WTC11 (cell line): Measurements from ENCODE around the gene KDM4C. TPM values are rescaled to one million over a fixed set of nuclear protein-coding genes. Genes with fewer than 3 reads are reported as not detected.

ENCODE experiments used
- ATAC-seq: fragments of 200-7000 bp; cut with Tn5 transposase; 2 replicates; pipeline ENCODE4 v1.10.0; 2021; ENCODE audit warnings: mild to moderate bottlenecking, moderate library complexity
- CTCF ChIA-PET: fragments of 300-600 bp; sonication (Branson Sonifier 250); formaldehyde crosslinking; loops from one replicate; lab custom pipeline; 2021; ENCODE audit warnings: antibody characterized with exemption; lab: Charles Lee
- POLR2A ChIA-PET: fragments of 350-600 bp; sonication (Branson Sonifier 250); formaldehyde crosslinking; loops from one replicate; lab custom pipeline; 2021; ENCODE audit warnings: antibody characterized with exemption; lab: Charles Lee
- DNase-seq: peaks from one replicate; pipeline ENCODE4 v3.0.0; 2021; ENCODE audit warnings: low spot score
- H3K27ac Mint-ChIP-seq: 2 replicates; pipeline ENCODE4 v1.8.0; 2021; ENCODE audit warnings: mixed read lengths
- H3K27me3 Mint-ChIP-seq: 2 replicates; pipeline ENCODE4 v1.8.0; 2021; ENCODE audit warnings: low read depth, mild to moderate bottlenecking, moderate library complexity, mixed read lengths
- H3K36me3 Mint-ChIP-seq: 2 replicates; pipeline ENCODE4 v1.8.0; 2021; ENCODE audit warnings: mixed read lengths
- H3K4me1 Mint-ChIP-seq: 2 replicates; pipeline ENCODE4 v1.8.0; 2022; ENCODE audit warnings: mixed read lengths
- H3K4me3 Mint-ChIP-seq: 2 replicates; pipeline ENCODE4 v1.8.0; 2021; ENCODE audit warnings: mild to moderate bottlenecking, moderate library complexity, mixed read lengths
- H3K9me3 Mint-ChIP-seq: 2 replicates; pipeline ENCODE4 v1.8.0; 2021; ENCODE audit warnings: mixed read lengths
- AFF4 ChIP-seq: sonication (generic); formaldehyde crosslinking; IDR thresholded peaks from 2 replicates; pipeline ENCODE4 v1.8.1; 2023; ENCODE audit warnings: mild to moderate bottlenecking, missing genetic modification reagents, borderline replicate concordance
- CDX4 ChIP-seq: fragments of 250-450 bp; sonication (Bioruptor Pico); IDR thresholded peaks from 2 replicates; pipeline ENCODE4 v1.9.0; 2021; ENCODE audit warnings: moderate library complexity, mild to moderate bottlenecking, inconsistent platforms, borderline replicate concordance
- E2F5 ChIP-seq: sonication (generic); formaldehyde crosslinking; IDR thresholded peaks from 2 replicates; pipeline ENCODE4 v1.8.1; 2022; ENCODE audit warnings: mild to moderate bottlenecking, moderate library complexity, missing genetic modification reagents
- GABPB1 ChIP-seq: sonication (generic); formaldehyde crosslinking; IDR thresholded peaks from 2 replicates; pipeline ENCODE4 v1.8.1; 2023; ENCODE audit warnings: mild to moderate bottlenecking, missing genetic modification reagents
- HMGA2 ChIP-seq: fragments of 250-450 bp; sonication (Bioruptor Pico); IDR thresholded peaks from 2 replicates; pipeline ENCODE4 v1.4.0; 2021; ENCODE audit warnings: mild to moderate bottlenecking, moderate library complexity
- MAX ChIP-seq: sonication (generic); formaldehyde crosslinking; IDR thresholded peaks from 2 replicates; pipeline ENCODE4 v1.8.0; 2022; ENCODE audit warnings: mild to moderate bottlenecking, missing genetic modification reagents
- NR1H2 ChIP-seq: sonication (generic); formaldehyde crosslinking; IDR thresholded peaks from 2 replicates; pipeline ENCODE4 v1.9.0; 2021; ENCODE audit warnings: mild to moderate bottlenecking, moderate library complexity, missing genetic modification reagents
- OVOL2 ChIP-seq: fragments of 250-450 bp; sonication (Bioruptor Pico); IDR thresholded peaks from 2 replicates; pipeline ENCODE4 v1.9.0; 2021; ENCODE audit warnings: mild to moderate bottlenecking, borderline replicate concordance
- TEAD4 ChIP-seq: sonication (generic); formaldehyde crosslinking; IDR thresholded peaks from 2 replicates; pipeline ENCODE4 v1.8.0; 2022; ENCODE audit warnings: mild to moderate bottlenecking, missing genetic modification reagents
- USF1 ChIP-seq: sonication (generic); formaldehyde crosslinking; IDR thresholded peaks from 2 replicates; pipeline ENCODE4 v1.8.0; 2022; ENCODE audit warnings: mild to moderate bottlenecking, missing genetic modification reagents
- ZNF121 ChIP-seq: sonication (generic); formaldehyde crosslinking; IDR thresholded peaks from 2 replicates; pipeline ENCODE4 v1.8.0; 2023; ENCODE audit warnings: missing genetic modification reagents
- ZNF138 ChIP-seq: sonication (generic); formaldehyde crosslinking; conservative IDR thresholded peaks from 2 replicates; pipeline ENCODE4 v1.8.1; 2022; ENCODE audit warnings: mild to moderate bottlenecking, moderate library complexity, missing genetic modification reagents
- ZNF317 ChIP-seq: sonication (generic); formaldehyde crosslinking; IDR thresholded peaks from 2 replicates; pipeline ENCODE4 v1.8.1; 2023; ENCODE audit warnings: low read depth, mild to moderate bottlenecking, moderate library complexity, missing genetic modification reagents, borderline replicate concordance
- ZNF425 ChIP-seq: fragments of 250-450 bp; sonication (Bioruptor Pico); conservative IDR thresholded peaks from 2 replicates; pipeline ENCODE4 v1.9.0; 2021; ENCODE audit warnings: mild to moderate bottlenecking
- total RNA-seq: library from RNA; stranded (reverse); gene quantifications from 3 replicates; pipeline ENCODE4 v1.2.3, GENCODE V29; 2021
- TF ChIP-seq, protein P1 (sequence below): fragments of 250-450 bp; sonication (Bioruptor Pico); IDR thresholded peaks from 2 replicates; pipeline ENCODE4 v1.8.0; 2021; ENCODE audit warnings: mild to moderate bottlenecking
- TF ChIP-seq, protein P2 (sequence below): sonication (generic); formaldehyde crosslinking; IDR thresholded peaks from 2 replicates; pipeline ENCODE4 v1.8.1; 2022; ENCODE audit warnings: missing genetic modification reagents, borderline replicate concordance
- TF ChIP-seq, protein P3 (sequence below): sonication (generic); formaldehyde crosslinking; IDR thresholded peaks from 2 replicates; pipeline ENCODE4 v1.8.0; 2023; ENCODE audit warnings: mild to moderate bottlenecking, missing genetic modification reagents
- TF ChIP-seq, protein P4 (sequence below): sonication (generic); formaldehyde crosslinking; IDR thresholded peaks from 2 replicates; pipeline ENCODE4 v1.8.1; 2023; ENCODE audit warnings: mild to moderate bottlenecking, missing genetic modification reagents
- TF ChIP-seq, protein P5 (sequence below): sonication (generic); formaldehyde crosslinking; conservative IDR thresholded peaks from 2 replicates; pipeline ENCODE4 v1.8.1; 2022; ENCODE audit warnings: mild to moderate bottlenecking, missing genetic modification reagents

The KDM4C gene
- total RNA-seq, 1 experiment from 2014 or later, result 29.2 TPM

DNA sequence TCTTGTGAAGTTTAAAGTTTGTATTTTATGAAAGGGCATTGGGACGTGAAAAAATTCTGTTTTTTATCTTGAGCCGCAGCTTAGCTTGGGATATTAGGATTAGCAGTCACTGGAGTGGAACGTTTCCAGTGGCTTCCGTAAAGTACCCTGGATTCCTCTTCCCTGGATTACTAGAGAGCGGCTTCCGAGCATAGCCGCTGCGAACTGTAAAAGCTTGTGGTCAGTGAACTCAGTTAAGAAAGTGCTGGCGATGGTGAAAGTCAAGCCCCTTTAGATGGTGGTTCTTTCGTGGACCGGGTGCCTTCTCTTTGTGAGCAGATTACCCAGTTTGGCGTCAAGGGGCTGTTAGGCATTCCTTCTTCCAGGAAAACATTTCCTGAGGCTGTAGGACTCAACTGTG is 168.1 kb downstream of the KDM4C start (continued):
- TF ChIP-seq, protein P1, sequence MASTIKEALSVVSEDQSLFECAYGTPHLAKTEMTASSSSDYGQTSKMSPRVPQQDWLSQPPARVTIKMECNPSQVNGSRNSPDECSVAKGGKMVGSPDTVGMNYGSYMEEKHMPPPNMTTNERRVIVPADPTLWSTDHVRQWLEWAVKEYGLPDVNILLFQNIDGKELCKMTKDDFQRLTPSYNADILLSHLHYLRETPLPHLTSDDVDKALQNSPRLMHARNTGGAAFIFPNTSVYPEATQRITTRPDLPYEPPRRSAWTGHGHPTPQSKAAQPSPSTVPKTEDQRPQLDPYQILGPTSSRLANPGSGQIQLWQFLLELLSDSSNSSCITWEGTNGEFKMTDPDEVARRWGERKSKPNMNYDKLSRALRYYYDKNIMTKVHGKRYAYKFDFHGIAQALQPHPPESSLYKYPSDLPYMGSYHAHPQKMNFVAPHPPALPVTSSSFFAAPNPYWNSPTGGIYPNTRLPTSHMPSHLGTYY (CRISPR knock-in tag), result no peak
- no peak for TF ChIP-seq ZNF138
- TF ChIP-seq CDX4, result no peak
- TF ChIP-seq ZNF425, result no peak
- TF ChIP-seq, protein P2, sequence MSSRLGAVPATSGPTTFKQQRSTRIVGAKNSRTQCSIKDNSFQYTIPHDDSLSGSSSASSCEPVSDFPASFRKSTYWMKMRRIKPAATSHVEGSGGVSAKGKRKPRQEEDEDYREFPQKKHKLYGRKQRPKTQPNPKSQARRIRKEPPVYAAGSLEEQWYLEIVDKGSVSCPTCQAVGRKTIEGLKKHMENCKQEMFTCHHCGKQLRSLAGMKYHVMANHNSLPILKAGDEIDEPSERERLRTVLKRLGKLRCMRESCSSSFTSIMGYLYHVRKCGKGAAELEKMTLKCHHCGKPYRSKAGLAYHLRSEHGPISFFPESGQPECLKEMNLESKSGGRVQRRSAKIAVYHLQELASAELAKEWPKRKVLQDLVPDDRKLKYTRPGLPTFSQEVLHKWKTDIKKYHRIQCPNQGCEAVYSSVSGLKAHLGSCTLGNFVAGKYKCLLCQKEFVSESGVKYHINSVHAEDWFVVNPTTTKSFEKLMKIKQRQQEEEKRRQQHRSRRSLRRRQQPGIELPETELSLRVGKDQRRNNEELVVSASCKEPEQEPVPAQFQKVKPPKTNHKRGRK (CRISPR knock-in tag), result no peak
- no peak for TF ChIP-seq ZNF121
- no peak for TF ChIP-seq NR1H2 (CRISPR knock-in tag)
- TF ChIP-seq, protein P3, sequence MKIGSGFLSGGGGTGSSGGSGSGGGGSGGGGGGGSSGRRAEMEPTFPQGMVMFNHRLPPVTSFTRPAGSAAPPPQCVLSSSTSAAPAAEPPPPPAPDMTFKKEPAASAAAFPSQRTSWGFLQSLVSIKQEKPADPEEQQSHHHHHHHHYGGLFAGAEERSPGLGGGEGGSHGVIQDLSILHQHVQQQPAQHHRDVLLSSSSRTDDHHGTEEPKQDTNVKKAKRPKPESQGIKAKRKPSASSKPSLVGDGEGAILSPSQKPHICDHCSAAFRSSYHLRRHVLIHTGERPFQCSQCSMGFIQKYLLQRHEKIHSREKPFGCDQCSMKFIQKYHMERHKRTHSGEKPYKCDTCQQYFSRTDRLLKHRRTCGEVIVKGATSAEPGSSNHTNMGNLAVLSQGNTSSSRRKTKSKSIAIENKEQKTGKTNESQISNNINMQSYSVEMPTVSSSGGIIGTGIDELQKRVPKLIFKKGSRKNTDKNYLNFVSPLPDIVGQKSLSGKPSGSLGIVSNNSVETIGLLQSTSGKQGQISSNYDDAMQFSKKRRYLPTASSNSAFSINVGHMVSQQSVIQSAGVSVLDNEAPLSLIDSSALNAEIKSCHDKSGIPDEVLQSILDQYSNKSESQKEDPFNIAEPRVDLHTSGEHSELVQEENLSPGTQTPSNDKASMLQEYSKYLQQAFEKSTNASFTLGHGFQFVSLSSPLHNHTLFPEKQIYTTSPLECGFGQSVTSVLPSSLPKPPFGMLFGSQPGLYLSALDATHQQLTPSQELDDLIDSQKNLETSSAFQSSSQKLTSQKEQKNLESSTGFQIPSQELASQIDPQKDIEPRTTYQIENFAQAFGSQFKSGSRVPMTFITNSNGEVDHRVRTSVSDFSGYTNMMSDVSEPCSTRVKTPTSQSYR (CRISPR knock-in tag), result no peak

DNA sequence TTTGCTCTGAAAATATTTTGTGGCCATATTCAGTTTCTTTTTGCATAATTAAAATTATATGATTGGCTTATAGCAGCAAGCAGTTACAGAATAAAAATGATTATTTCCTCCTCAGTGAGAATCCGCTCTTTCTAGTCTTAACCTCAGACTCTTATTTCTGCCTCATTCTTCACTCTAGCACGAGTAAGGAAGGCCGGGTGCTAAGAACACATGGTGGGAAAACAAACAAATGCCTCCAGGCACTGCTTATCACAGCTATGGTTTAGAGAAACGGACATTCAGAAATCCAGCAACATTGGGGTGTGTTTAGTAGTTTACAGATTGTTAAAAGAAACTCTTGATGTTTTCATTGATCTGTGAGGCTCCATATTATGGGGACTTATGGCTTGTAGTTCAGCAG is 168.7 kb downstream of the KDM4C start:
- TF ChIP-seq USF1, result no peak
- TF ChIP-seq OVOL2 (CRISPR knock-in tag), result no peak
- TF ChIP-seq E2F5 (CRISPR knock-in tag), result no peak
- TF ChIP-seq, protein P4, sequence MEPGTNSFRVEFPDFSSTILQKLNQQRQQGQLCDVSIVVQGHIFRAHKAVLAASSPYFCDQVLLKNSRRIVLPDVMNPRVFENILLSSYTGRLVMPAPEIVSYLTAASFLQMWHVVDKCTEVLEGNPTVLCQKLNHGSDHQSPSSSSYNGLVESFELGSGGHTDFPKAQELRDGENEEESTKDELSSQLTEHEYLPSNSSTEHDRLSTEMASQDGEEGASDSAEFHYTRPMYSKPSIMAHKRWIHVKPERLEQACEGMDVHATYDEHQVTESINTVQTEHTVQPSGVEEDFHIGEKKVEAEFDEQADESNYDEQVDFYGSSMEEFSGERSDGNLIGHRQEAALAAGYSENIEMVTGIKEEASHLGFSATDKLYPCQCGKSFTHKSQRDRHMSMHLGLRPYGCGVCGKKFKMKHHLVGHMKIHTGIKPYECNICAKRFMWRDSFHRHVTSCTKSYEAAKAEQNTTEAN (CRISPR knock-in tag), result no peak
- no peak for TF ChIP-seq ZNF138
- no peak for TF ChIP-seq HMGA2 (CRISPR knock-in tag)
- TF ChIP-seq GABPB1 (CRISPR knock-in tag), result no peak
- no peak for TF ChIP-seq ZNF317
- no peak for TF ChIP-seq TEAD4 (CRISPR knock-in tag)
- no peak for TF ChIP-seq MAX (CRISPR knock-in tag)
- TF ChIP-seq AFF4 (CRISPR knock-in tag), result no peak
- TF ChIP-seq, protein P5, sequence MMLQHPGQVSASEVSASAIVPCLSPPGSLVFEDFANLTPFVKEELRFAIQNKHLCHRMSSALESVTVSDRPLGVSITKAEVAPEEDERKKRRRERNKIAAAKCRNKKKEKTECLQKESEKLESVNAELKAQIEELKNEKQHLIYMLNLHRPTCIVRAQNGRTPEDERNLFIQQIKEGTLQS, result no peak
- Mint-ChIP-seq H3K9me3 (no peaks in the 10 kb centered on the region), H3K27me3 (no peaks in the 10 kb centered on the region), H3K4me3 (no peak overlapping the region), H3K27ac (no peak overlapping the region), H3K36me3 (no peaks in the 10 kb centered on the region), H3K4me1 (peaks cover 41% of the 10 kb centered on the region)
- ATAC-seq, result no peak
- DNase-seq, result no peak
- ChIA-PET CTCF (interaction anchor here (1.5 kb wide), 1 partner anchor 99 kb away, joined by 3 read pairs; no protein-coding TSS in a partner anchor), POLR2A (no interaction called here)
